Globus pallidus (tissue), 1 donor: ENCODE results near the gene ELOVL7.
A peak's percentile ranks its signal among the peaks of the same experiment; 100 is the strongest.
"Not testable (repeated sequence)": the region's sequence is repeated elsewhere in the genome, so short reads cannot be mapped to it uniquely, and the experiment has no call there.

ENCODE experiments used
- DNase-seq: peaks from one replicate; pipeline ENCODE4 v3.0.0-alpha.2; 2015; ENCODE audit warnings: low spot score

The ELOVL7 gene

DNA sequence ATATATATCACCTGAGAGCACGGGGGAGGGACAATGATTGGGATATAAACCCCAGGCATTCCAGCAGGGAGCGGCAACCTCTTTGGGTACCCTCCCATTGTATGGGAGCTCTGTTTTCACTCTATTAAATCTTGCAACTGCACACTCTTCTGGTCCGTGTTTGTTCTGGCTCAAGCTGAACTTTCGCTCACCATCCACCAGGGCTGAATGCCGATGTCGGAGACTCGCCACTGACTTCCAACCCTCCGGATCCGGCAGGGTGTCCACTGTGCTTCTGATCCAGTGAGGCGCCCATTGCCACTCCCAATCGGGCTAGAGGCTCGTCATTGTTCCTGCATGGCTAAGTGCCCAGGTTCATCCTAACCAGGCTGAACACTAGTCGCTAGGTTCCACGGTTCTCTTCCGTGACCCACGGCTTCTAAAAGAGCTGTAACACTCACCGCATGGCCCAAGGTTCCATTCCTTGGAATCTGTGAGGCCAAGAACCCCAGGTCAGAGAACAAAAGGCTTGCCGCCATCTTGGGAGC lies 48.6 kb downstream of the ELOVL7 start:
- not testable (repeated sequence) for DNase-seq

DNA sequence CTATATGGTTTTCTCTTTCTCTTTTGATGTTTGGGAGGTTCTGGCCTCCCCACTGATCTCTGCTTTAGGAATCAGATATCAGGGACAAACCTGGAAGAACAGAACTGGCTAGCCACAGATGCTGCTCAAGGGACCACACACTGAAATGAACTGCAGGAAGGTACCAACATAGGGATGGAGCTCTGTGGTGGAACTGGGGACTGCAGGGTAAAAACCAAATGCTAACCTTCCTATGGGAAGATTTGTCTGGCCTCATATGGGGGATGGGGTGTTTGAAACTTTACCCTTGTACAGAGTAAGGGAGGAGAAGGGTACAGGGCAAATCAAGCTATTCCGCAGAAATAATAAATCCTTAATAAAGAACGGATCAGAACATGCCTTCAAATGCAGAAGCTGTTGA lies 49.4 kb downstream of the ELOVL7 start:
- no peak for DNase-seq

DNA sequence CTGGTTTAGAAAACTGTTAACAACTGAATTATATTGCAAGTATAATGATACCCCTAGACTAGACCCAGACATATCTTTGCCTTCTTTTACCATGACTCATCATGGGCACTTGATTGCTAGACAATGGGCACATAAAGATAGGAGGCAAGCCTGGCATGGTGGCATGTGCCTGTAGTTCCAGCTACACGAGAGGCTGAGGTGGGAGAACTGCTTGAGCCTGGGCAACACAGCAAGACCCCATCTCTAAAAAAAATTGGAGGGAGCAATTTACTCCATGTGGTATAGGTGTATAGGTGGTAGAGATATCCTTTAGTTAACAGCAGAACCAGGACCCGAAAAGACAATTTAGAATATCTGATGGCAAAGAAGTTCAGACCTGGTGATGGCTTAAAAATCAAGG lies 51.6 kb downstream of the ELOVL7 start:
- DNase-seq = no peak

DNA sequence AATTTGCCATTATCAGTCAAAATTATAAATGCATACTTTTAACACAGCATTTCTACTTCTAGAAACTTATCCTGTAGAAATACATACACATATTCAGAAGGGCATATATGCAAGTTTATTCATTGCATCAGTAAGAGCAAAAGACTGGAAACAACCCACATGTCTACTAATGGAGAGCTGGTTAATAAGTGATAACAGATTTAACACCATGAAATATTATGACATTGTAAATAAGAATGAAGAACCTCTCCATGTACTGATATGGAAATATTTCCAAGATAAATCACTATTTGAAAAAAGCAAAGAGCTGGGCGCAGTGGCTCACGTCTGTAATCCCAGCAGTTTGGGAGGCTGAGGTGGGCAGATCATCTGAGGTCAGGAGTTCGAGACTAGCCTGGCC lies 54.5 kb downstream of the ELOVL7 start:
- DNase-seq = no peak

DNA sequence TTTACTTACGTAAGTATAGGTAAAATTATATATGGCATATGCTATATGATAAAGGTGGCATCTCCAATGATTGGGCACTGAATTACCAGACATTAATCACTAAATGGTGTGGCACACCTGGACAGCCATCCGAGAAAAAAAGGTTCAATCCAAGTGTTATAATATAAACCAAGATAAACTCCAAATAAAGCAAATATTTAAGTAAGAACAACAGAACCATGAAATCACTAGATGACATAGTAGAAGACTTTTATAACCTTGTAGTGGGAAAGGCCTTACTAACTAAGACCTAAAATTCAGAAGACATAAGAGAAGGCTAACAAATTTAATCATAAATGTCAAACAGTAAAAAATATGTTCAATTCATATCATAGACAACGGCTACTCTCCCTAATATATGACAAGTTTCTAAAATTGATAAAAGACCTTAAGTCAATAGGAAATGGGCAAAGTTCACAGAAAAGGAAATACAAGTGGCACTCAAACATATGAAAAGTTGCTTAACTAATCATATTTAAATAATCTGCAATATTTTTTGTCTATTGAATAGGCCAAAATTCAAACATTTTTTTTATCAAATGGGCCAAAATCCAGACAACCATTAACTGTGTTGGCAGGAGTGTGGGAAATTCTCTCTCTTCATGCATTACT lies 55.1 kb downstream of the ELOVL7 start:
- no peak for DNase-seq

DNA sequence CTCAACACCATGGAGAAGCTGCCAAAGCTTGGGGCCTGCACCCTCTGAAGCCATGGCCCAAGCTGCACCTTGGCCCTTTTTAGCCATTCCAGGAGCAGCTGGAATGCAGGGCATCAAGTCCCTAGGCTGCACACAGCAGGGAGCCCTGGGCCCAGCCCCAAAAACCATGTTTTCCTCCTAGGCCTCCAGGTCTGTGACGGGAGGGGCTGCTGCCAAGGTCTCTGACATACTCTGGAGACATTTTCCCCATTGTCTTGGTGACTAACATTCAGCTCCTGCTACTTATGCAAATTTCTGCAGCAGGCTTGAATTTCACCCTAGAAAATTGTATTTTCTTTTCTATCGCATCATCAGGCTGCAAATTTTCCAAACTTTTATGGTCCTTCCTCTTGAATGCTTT lies 64.6 kb downstream of the ELOVL7 start:
- DNase-seq = peak; percentile 6

DNA sequence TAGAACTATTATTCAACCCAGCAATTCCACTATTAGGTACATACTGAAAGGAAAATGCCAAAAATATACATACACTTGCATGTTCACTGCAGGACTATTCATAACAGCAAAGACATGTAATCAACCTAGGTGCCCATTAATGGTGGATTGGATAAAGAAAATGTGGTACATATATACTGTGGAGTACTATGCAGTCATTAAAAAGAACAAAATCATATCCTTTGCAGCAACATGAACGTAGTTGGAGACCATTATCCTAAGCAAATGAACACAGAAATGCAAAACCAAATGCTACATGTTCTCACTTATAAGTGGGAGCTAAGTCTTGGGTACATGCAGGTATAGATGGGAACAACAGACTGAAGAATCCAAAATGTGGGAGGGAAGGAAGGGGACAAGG lies 67.7 kb downstream of the ELOVL7 start:
- no peak for DNase-seq

DNA sequence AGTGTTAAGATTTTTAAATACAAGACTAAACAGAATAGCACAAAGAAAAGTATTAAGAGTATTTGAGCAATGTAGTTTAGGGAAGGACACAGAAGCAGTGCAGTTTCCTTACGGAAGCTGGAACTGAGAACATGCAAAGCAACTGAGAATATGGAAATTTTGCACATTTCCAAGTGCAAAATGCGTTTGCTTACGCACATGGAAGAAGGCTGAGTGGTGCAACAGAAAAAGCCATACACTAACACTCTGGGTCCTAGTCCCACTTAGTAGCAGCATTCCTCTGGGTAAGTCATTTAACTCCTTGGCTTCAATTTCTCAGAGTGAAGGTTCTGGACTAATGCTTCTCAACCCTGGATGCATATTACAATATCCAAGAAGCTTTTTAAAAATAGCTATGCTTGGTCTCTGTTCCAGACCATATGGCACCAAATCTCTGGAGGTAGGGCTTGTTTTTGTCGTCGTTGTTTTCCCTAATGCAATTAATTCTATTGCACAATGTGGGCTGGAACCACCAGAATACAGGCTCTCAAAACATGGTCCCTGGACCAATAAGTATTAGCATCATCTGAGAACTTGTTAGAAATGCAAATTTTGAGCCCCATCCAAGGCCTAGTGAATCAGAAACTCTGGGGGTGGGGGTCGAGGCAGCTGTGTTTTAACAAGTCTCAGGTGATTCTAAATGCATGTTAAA lies 78.9 kb downstream of the ELOVL7 start:
- no peak for DNase-seq

DNA sequence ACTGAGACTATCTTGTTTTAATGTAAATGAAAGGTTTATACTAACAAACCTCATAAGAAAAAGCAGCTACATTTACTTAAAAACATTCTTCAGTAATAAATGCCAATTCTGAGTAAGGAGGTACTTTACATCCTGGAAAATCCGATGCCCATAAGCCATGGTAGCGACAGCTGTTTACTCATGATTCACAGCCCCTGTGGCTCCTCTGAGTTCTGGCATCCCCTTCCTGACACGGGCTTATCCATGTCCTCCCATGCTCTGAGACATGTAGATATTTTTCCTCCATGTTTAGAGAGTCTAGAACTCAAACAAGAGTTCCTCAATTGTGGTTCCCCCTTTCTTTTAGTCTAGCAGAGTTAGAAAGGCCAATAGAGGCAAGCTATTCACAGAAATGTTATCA lies 81.0 kb downstream of the ELOVL7 start:
- no peak for DNase-seq

DNA sequence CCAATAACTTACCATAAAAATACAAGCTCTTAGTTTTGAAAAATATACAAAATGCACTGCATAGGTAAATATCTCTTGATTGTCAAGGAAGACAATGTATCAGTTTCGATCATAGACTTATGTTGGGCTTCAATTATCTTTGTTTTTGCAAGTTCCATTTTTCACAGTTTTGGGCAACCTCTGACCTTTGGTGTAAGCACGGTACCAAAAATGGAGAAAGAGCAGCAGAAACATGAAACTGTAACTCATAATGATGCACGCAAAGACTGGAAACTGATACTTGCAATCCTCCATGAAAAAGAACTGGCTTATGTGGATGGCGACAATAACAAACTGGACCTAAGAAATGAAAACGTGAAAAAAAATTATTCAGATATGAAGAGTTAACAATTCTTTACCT lies 89.6 kb downstream of the ELOVL7 start:
- no peak for DNase-seq

DNA sequence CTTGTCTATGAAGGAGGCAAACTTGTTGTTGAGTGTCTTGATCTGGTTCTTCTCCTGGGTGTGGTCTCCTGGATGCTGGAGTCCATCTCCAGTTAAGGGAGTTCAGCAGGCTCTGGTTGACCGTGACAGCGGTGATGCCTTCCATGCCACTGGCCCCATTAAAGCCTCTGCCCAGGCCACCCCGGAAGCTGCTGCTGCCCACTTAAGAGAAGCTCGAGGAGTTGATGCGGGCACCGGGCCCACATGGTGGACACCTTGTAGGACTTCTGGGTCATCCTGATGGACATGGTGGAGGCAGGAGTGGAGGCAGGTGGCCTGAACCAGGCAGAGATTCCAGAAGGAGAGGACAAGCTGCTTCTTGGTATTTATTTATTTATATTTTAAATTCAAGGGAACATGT lies 99.4 kb downstream of the ELOVL7 start:
- DNase-seq = no peak

DNA sequence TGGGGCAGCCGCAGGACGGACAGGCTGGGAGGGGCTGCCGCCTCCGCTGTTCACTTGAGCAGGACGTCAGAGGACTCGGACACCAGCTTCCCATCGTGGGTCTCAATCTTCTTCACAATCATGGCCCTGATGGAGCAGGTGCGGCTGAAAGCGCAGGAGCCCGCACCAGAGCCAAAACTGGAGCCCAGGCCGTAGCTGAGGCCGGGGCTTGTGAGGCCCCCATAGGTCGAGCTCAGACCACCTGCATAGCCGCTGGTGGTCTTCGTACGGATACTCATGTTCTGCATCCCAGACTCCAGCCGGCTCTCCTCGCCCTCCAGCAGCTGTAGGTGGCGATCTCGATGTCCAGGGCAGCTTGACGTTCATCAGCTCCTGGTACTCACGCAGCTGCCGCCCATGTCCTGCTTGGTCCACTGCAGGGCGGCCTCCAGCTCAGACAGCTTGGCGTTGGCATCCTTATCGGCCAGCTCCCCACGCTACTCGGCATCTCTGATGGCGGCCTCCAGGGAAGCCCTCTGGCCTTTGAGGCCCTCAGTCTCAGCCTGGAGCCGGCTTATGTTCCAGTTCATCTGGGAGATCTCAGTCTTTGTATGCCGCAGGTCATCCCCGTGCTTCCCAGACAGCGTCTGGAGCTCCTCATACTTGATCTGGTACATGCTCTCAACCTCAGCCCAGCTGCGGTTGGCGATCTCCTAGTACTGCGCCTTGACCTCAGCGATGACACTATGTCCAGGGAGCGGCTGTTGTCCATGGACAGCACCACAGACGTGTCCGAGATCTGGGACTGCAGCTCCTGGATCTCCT lies 100.4 kb downstream of the ELOVL7 start:
- no peak for DNase-seq

DNA sequence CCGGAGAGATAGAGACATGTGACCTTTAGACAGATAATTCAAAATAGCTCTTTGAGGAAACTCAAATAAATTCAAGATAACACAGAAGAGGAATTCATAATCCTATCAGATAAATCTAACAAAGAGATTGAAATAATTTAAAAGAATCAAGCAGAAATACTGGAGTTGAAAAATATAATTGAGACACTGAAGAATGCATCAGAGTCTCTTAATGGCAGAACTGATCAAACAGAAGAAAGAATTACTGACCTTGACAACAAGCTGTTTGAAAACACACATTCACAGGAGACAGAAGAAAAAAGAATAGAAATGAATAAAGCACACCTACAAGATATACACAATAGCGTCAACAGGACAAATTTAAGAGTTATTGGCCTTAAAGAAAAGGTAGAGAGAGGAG lies 103.7 kb downstream of the ELOVL7 start:
- DNase-seq = no peak

DNA sequence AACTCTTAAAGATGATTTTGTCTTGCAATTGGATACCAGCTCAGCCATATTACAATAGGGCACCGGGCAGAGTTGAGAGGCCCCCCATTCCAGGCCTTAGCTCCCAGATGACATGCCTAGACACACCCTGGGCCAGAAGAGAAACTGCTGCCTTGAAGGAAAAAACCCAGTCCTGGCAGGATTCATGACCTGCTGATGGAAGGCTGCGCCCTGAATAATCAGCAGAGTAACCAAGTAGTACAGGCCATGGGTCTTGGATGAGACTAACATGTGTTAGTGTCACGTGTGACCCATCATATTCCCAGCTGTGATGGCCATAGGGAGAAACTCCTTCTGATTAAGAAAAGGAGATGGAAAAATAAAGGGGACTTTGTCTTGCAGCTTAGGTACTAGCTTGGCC lies 105.1 kb downstream of the ELOVL7 start:
- DNase-seq = no peak

DNA sequence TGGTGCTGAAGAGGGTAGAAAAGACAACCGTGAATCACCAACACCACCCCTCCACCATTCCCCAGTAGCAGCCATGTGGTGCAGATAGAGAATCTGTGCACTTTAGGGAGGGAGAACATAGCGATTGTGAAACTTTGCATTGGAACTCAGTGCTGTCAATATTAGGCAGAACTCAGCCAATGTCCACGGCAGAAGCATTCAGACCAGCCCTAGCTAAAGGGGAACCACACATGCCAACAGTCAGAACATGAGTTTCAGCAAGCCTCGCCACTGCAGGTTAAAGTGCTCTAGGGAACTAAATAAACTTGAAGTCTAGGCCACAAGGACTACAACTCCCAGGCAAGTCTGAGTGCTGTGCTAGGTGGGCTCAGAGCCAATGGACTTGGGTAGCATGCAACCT lies 105.6 kb downstream of the ELOVL7 start:
- DNase-seq = no peak

DNA sequence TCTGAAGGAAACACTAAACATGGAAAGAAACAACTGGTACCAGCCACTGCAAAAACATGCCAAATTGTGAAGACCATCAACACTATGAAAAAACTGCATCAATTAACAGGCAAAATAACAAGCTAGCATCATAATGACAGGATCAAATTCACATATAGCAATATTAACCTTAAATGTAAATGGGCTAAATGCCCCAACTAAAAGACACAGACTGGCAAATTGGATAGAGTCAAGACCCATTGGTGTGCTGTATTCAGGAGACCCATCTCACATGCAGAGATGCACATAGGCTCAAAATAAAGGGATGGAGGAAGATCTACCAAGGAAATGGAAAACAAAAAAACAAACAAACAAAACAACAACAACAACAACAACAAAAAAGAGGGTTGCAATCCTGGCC lies 113.2 kb downstream of the ELOVL7 start:
- not testable (repeated sequence) for DNase-seq

DNA sequence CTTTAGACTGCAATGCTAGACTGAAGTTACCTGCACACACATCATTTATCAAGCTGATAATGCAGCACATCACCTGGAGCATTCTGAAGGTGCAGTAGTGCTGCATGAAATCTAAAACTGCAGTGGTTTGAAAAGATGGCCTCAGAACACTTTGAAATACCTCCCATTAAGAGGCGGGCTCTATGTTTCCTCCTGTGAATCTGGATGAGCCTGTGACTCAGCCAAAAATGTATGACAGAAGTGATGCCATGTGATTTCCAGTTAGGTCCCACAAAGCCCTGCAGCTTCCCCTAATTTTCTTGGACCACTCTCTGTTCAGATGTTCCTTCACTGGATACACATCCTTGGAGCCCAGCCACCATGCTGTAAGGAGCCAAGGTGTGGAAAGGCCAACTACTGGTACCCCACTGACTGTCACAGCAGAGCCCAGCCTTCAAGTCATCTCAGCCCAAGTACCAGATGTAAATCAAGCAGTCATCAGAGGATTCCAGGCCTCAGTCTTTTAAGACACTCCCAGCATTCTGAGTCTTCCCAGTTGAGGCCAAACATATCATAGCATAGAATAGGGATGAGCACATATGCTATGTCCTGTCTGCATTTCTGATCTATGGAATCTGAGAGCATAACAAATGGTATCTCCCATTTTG lies 116.9 kb downstream of the ELOVL7 start:
- DNase-seq = no peak

DNA sequence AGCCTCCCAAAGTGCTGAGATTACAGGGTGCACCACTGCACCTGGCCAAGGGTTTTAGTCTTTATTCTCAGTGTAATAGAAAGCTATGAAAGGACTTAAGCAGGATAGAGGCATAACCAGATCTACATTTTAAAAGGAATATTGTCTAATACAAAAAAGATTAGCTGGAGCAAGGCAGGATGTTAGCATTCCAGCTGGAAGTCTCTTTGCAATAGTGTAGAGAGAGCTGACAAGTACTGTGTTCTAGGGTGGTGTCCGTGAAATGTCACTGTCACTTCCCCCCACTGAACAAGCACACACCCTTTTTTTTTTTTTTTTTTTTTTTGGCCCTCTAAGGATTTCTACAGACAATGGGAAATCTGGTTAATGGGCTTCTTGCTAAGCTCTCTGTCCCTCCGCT lies 119.9 kb downstream of the ELOVL7 start:
- DNase-seq = no peak

DNA sequence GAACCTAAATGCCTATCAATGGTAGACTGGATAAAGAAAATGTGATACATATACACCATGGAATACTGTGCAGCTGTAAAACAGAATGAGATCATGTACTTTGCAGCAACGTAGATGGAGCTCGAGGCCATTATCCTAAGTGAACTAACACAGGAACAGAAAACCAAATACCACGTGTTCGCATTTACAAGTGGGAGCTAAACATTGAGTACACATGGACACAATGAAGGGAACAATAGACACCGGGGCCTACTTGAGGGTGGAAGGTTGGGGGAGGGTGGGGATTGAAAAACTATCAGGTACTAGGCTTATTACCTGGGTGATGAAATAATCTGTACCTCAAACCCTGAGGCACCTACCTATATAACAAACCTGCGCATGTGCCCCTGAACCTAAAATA lies 121.7 kb downstream of the ELOVL7 start:
- no peak for DNase-seq

DNA sequence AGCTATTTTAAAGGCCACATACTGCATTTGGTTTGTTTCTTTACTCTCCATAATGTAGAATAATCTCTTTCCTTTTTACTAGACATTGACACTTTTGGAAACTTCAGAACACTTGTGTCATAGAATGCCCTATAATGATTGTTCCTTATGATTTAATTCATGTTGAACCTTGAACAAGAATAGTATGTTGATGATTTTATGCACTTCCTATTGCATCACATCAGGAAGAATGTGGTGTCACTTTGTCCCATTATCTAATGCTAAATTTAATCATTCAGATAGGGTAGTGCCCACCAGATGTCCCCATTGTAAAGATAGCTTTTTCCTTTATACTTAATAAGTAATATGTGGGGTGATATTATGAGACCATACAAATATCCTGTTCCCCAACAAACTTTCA lies 124.7 kb downstream of the ELOVL7 start:
- DNase-seq = no peak

DNA sequence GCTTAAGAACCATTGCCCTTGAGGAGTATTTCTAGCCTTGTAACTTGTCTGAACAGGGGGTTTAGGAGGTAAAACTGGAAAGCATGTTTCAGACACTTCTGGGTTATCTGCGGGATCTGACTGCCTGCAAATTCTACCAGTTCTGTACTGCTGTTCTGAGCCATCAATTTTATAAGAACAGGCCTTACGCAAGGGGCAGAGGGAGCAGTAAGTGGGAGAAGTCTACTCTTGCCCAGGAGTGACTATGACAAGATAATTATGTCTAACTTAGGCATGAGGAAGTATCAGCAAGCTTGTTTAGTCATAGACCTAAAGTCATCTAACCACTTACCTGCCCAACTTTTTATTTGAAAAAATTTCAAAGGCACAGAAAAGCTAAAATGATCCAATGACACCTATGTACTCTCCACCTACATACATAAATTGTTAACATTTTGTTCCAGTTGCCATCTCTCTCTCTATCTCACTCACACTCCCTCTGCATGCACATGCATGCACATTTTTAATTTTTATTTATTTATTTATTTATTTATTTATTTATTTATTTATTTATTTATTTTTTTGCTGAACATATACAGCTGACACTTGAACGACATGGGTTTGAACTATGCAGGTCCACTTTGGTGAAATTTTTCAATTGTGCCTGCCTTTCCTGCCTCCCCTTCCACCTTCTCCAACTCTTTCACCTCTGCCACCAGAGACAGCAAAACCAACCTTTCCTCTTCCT lies 125.7 kb downstream of the ELOVL7 start:
- DNase-seq = no peak
